Gastrocnemius medialis (tissue), 4 donors: ENCODE measurements around the gene DEF6.

Experiments
- POLR2A ChIP-seq, 2 donors: fragments of 450-650 bp; IDR thresholded peaks; one replicate each; pipeline ENCODE4 v1.6.1; 2017; ENCODE audit warnings: antibody characterized with exemption in 2 of 2, mild to moderate bottlenecking in 2 of 2, moderate library complexity in 2 of 2
- TF ChIP-seq, protein P1 (sequence below), 5 experiments: fragments of 450-650 bp in 3 of 5; fragments of 200-600 bp in 2 of 5; sonication (generic) in 2 of 5; IDR thresholded peaks in 4 of 5; conservative IDR thresholded peaks in 1 of 5; 1 replicate in 4 of 5; 2 replicates in 1 of 5; pipeline ENCODE4 v1.5.1; 2016 to 2019; ENCODE audit warnings: antibody characterized with exemption in 5 of 5, mild to moderate bottlenecking in 3 of 5, moderate library complexity in 3 of 5

GRCh38 chr6:35295521-35296315 lies 1.9 kb upstream of the DEF6 start:
- TF ChIP-seq, protein P1, sequence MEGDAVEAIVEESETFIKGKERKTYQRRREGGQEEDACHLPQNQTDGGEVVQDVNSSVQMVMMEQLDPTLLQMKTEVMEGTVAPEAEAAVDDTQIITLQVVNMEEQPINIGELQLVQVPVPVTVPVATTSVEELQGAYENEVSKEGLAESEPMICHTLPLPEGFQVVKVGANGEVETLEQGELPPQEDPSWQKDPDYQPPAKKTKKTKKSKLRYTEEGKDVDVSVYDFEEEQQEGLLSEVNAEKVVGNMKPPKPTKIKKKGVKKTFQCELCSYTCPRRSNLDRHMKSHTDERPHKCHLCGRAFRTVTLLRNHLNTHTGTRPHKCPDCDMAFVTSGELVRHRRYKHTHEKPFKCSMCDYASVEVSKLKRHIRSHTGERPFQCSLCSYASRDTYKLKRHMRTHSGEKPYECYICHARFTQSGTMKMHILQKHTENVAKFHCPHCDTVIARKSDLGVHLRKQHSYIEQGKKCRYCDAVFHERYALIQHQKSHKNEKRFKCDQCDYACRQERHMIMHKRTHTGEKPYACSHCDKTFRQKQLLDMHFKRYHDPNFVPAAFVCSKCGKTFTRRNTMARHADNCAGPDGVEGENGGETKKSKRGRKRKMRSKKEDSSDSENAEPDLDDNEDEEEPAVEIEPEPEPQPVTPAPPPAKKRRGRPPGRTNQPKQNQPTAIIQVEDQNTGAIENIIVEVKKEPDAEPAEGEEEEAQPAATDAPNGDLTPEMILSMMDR (IDR thresholded peaks at IDR 0.05 in 4 of 5, conservative IDR thresholded peaks at IDR 0.05 in 1 of 5), result no peak
- no peak for TF ChIP-seq POLR2A (IDR thresholded peaks at IDR 0.05)
